Fibroblast of lung (primary cell): Measurements from ENCODE around the gene PPARGC1A.

Source experiments
- CTCF ChIP-seq, 2 donors: IDR thresholded peaks in 1 of 2; conservative IDR thresholded peaks in 1 of 2; 1 replicate in 1 of 2; 2 replicates in 1 of 2; pipeline ENCODE4 v1.5.1; 2011 to 2012; ENCODE audit warnings: low read length in 2 of 2, control low read depth in 1 of 2, inconsistent platforms in 1 of 2, low read depth in 1 of 2, mild to moderate bottlenecking in 1 of 2
- EZH2 ChIP-seq: IDR thresholded peaks from 2 replicates; pipeline ENCODE4 v1.5.1; 2012; ENCODE audit warnings: low read length, control low read depth, mild to moderate bottlenecking; ENCODE audit errors: missing control alignments

- TF ChIP-seq CTCF (conservative IDR thresholded peaks at IDR 0.05 in 1 of 2, IDR thresholded peaks at IDR 0.05 in 1 of 2; ENCODE audit: low read depth in 1 of 2, low read length in 2 of 2): no peak
- no peak for TF ChIP-seq EZH2
Observed at GRCh38 chr4:23922013-23922412, 32.2 kb upstream of the PPARGC1A start.
